NT2/D1 (cell line): Measurements from ENCODE around the gene ALG10.

Experiments
- SUZ12 ChIP-seq: IDR thresholded peaks from 2 replicates; pipeline ENCODE4 v1.6.1; 2011; ENCODE audit not compliant: insufficient read length, insufficient read depth; ENCODE audit errors: extremely low read depth
- YY1 ChIP-seq: IDR thresholded peaks from 2 replicates; pipeline ENCODE4 v1.6.1; 2011; ENCODE audit not compliant: insufficient read length, insufficient read depth
- ZNF274 ChIP-seq: IDR thresholded peaks from 2 replicates; pipeline ENCODE4 v1.6.1; 2011; ENCODE audit warnings: mild to moderate bottlenecking, low read depth, low read length

DNA sequence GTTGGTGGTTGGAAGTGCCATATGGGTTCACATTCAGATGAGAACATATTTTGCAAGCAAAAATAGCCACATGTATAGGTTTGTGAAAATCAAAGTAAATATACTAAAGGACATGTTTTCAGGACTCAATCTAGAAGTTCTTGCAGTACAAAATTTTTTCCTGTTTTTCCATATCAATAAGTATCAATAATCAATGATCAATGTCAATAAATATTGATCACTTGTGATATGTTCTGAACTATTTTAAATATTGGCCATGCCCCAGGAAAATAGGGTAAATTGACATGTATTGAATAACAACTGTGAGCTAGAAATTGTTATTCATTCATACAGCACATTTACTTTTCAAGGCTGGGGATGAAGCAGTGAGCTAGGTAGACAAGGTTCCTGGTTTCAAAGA lies 24.3 kb downstream of the ALG10 start:
- no peak for TF ChIP-seq YY1
- no peak for TF ChIP-seq SUZ12
- no peak for TF ChIP-seq ZNF274
